ENCODE results near the gene NTF4.
"Not testable (repeated sequence)": the region's sequence is repeated elsewhere in the genome, so short reads cannot be mapped to it uniquely, and the experiment has no call there.

- not testable (repeated sequence) for TF ChIP-seq CTCF, POLR2A, POLR2AphosphoS5 (IDR thresholded peaks at IDR 0.05)
Observed at GRCh38 chr19:49038111-49038510, 26.5 kb downstream of the NTF4 start.

Measured in prostate gland (tissue), 2 donors.